HepG2 (cell line): ENCODE data around the gene CACNG1.
A peak's percentile ranks its signal among the peaks of the same experiment; 100 is the strongest.
"Not testable (repeated sequence)": the region's sequence is repeated elsewhere in the genome, so short reads cannot be mapped to it uniquely, and the experiment has no call there.

ENCODE experiments used
- EP300 ChIP-seq, 3 experiments: sonication (generic) in 1 of 3; formaldehyde crosslinking in 1 of 3; IDR thresholded peaks; 2 replicates each; pipeline versions ENCODE4 v1.5.1 to v1.6.1; 2011 to 2020; ENCODE audit warnings: low read depth in 2 of 3, low read length in 2 of 3, borderline replicate concordance in 1 of 3, improper control_type of control experiment in 1 of 3, mild to moderate bottlenecking in 1 of 3, missing genetic modification reagents in 1 of 3, moderate library complexity in 1 of 3
- JUND ChIP-seq: sonication (generic); formaldehyde crosslinking; IDR thresholded peaks from 2 replicates; pipeline ENCODE4 v1.8.0; 2022; ENCODE audit warnings: mild to moderate bottlenecking, missing genetic modification reagents
- POLR2AphosphoS2 ChIP-seq: IDR thresholded peaks from 2 replicates; pipeline ENCODE4 v1.6.1; 2011; ENCODE audit warnings: low read depth, low read length, improper control_type of control experiment
- POLR2AphosphoS5 ChIP-seq: IDR thresholded peaks from 2 replicates; pipeline ENCODE4 v1.6.1; 2012; ENCODE audit warnings: low read depth, low read length
- SMC3 ChIP-seq: IDR thresholded peaks from 2 replicates; pipeline ENCODE4 v1.6.1; 2011; ENCODE audit warnings: low read length, improper control_type of control experiment
- TBP ChIP-seq: sonication (generic); formaldehyde crosslinking; IDR thresholded peaks from 2 replicates; pipeline ENCODE4 v1.5.0; 2020; ENCODE audit warnings: missing genetic modification reagents
- ZNF615 ChIP-seq: sonication (generic); formaldehyde crosslinking; IDR thresholded peaks from 2 replicates; pipeline ENCODE4 v1.5.0; 2020; ENCODE audit warnings: mild to moderate bottlenecking, missing genetic modification reagents, borderline replicate concordance
- ZNF768 ChIP-seq: sonication (generic); formaldehyde crosslinking; IDR thresholded peaks from 2 replicates; pipeline ENCODE4 v1.4.0; 2020; ENCODE audit warnings: missing genetic modification reagents
- ZSCAN12 ChIP-seq: sonication (generic); formaldehyde crosslinking; IDR thresholded peaks from 2 replicates; pipeline ENCODE4 v1.9.0; 2021; ENCODE audit warnings: mild to moderate bottlenecking, missing genetic modification reagents
- ZZZ3 ChIP-seq: sonication (generic); formaldehyde crosslinking; IDR thresholded peaks from 2 replicates; pipeline ENCODE4 v1.4.0; 2020; ENCODE audit warnings: missing genetic modification reagents, mild to moderate bottlenecking, borderline replicate concordance
- TF ChIP-seq, protein P1 (sequence below): sonication (generic); formaldehyde crosslinking; conservative IDR thresholded peaks from 2 replicates; pipeline ENCODE4 v1.5.0; 2020; ENCODE audit warnings: missing genetic modification reagents
- TF ChIP-seq, protein P2 (sequence below): sonication (generic); formaldehyde crosslinking; IDR thresholded peaks from 2 replicates; pipeline ENCODE4 v1.5.0; 2020; ENCODE audit warnings: mild to moderate bottlenecking, missing genetic modification reagents, moderate library complexity
- TF ChIP-seq, protein P3 (sequence below): sonication (generic); formaldehyde crosslinking; IDR thresholded peaks from 2 replicates; pipeline ENCODE4 v1.4.0; 2020; ENCODE audit warnings: missing genetic modification reagents

DNA sequence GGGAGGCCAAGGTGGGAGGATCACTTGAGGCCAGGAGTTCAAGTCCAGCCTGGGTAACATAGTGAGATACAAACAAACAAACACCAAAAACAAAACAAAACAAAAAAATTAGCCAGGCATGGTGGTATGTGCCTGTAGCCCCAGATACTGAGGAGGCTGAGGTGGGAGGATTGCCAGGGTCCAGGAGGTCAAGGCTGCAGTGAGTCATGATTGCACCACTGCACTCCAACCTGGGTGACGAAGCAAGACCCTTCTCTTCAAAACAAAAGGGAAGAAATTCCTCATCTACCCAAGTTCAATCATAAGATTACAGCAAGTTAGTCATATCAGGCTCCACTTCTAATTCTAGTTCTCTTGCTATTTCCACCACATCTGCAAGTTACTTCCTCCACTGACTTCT lies 50.9 kb downstream of the CACNG1 start:
- not testable (repeated sequence) for TF ChIP-seq POLR2AphosphoS5; SMC3; POLR2AphosphoS2; ZNF768 (CRISPR knock-in tag); ZNF615 (CRISPR knock-in tag); TBP (CRISPR knock-in tag); ZZZ3 (CRISPR knock-in tag); ZSCAN12 (CRISPR knock-in tag)
- TF ChIP-seq, protein P1, sequence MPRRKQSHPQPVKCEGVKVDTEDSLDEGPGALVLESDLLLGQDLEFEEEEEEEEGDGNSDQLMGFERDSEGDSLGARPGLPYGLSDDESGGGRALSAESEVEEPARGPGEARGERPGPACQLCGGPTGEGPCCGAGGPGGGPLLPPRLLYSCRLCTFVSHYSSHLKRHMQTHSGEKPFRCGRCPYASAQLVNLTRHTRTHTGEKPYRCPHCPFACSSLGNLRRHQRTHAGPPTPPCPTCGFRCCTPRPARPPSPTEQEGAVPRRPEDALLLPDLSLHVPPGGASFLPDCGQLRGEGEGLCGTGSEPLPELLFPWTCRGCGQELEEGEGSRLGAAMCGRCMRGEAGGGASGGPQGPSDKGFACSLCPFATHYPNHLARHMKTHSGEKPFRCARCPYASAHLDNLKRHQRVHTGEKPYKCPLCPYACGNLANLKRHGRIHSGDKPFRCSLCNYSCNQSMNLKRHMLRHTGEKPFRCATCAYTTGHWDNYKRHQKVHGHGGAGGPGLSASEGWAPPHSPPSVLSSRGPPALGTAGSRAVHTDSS (CRISPR knock-in tag) = not testable (repeated sequence)
- TF ChIP-seq, protein P2, sequence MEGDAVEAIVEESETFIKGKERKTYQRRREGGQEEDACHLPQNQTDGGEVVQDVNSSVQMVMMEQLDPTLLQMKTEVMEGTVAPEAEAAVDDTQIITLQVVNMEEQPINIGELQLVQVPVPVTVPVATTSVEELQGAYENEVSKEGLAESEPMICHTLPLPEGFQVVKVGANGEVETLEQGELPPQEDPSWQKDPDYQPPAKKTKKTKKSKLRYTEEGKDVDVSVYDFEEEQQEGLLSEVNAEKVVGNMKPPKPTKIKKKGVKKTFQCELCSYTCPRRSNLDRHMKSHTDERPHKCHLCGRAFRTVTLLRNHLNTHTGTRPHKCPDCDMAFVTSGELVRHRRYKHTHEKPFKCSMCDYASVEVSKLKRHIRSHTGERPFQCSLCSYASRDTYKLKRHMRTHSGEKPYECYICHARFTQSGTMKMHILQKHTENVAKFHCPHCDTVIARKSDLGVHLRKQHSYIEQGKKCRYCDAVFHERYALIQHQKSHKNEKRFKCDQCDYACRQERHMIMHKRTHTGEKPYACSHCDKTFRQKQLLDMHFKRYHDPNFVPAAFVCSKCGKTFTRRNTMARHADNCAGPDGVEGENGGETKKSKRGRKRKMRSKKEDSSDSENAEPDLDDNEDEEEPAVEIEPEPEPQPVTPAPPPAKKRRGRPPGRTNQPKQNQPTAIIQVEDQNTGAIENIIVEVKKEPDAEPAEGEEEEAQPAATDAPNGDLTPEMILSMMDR (CRISPR knock-in tag) = not testable (repeated sequence)
- TF ChIP-seq EP300 (IDR thresholded peaks at IDR 0.05; ENCODE audit: low read depth in 2 of 2, low read length in 2 of 2) (peak; percentile 50 to 68; a peak in 2 of 4 replicates), EP300 (CRISPR knock-in tag; IDR thresholded peaks at IDR 0.05; ENCODE audit: borderline replicate concordance) (peak; percentile 57; the same call in 1 of the 2 replicates), JUND (peak; percentile 97)
- TF ChIP-seq, protein P3, sequence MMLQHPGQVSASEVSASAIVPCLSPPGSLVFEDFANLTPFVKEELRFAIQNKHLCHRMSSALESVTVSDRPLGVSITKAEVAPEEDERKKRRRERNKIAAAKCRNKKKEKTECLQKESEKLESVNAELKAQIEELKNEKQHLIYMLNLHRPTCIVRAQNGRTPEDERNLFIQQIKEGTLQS (CRISPR knock-in tag) = peak; percentile 96
